ENCODE results near the gene CLDN19.
"Not testable (repeated sequence)": the region's sequence is repeated elsewhere in the genome, so short reads cannot be mapped to it uniquely, and the experiment has no call there.

Gene CLDN19

GRCh38 chr1:42757892-42758275, 17.8 kb upstream of the CLDN19 start:
- CTCF ChIA-PET = interaction anchor here (0.7 to 3.6 kb wide), 11 partner anchors 9 to 421 kb away, joined by 3 to 34 read pairs (median 5); partner anchors contain the start of genes C1orf50, CLDN19 and P3H1
- TF ChIP-seq, protein P1, sequence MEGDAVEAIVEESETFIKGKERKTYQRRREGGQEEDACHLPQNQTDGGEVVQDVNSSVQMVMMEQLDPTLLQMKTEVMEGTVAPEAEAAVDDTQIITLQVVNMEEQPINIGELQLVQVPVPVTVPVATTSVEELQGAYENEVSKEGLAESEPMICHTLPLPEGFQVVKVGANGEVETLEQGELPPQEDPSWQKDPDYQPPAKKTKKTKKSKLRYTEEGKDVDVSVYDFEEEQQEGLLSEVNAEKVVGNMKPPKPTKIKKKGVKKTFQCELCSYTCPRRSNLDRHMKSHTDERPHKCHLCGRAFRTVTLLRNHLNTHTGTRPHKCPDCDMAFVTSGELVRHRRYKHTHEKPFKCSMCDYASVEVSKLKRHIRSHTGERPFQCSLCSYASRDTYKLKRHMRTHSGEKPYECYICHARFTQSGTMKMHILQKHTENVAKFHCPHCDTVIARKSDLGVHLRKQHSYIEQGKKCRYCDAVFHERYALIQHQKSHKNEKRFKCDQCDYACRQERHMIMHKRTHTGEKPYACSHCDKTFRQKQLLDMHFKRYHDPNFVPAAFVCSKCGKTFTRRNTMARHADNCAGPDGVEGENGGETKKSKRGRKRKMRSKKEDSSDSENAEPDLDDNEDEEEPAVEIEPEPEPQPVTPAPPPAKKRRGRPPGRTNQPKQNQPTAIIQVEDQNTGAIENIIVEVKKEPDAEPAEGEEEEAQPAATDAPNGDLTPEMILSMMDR (IDR thresholded peaks at IDR 0.05; ENCODE audit: insufficient read depth, low read length, missing control alignments) = no peak
- POLR2A ChIA-PET = no interaction called here

DNA sequence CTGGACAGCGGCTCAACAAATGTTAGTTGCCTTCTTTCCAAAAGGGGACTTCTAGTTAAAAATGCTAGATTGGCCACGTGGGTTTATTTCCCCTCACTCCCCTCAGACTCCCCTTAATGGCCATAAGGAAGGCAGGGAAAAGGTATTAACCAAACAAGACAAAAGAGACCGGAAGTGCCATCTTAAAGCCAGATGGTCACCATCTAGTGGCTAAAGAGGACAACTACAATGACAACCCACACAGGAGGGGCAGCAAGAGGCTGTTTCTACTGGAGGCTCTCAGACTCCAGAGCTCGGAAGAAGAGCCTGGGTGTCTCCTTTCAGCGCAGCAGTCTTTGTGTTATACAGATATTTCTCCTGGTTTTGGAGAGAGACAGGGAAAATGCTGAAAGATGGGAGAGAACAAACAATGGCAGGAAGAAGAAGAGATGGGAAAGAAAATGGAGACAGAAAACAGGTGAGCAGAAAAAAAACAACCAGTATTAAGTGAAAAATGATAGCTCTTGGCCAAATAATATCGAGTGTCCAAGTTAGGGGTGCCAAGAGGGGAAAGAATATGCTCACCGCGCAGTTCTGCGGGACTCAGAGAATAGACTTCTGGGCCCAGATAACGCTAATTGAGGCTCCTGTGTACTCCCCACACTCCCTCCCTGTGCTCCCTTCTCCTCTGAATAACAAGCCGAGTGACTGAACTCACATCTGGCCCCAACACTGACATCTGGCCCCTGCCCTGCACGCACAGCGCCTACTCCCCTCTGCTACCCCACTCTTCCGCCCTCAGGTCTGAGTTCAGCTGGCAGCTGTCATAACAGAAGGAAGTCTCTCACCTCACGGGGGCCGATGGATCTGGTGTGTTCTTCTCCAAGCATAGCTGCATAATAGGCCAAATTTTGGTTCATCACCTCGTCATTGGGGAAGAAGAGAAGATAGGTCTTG, 17.2 kb upstream of the CLDN19 start:
- CTCF ChIA-PET = interaction anchor here (0.7 to 3.6 kb wide), 16 partner anchors 10 to 420 kb away, joined by 3 to 34 read pairs (median 4); partner anchors contain the start of genes C1orf50, CLDN19 and P3H1
- POLR2A ChIA-PET = no interaction called here
- TF ChIP-seq, protein P1 (IDR thresholded peaks at IDR 0.05; ENCODE audit: insufficient read depth, low read length, missing control alignments) = peak; percentile 68
- no peak overlapping the region for H3K4me3 ChIP-seq (ENCODE audit: low read depth, low read length)
- DNase-seq (ENCODE audit: low read depth, low spot score) = no peak

More at GRCh38 chr1:42757892-42758275, 17.8 kb upstream of the CLDN19 start:
- DNase-seq (ENCODE audit: low read depth, low spot score) = no peak
- H3K4me3 ChIP-seq (ENCODE audit: low read depth, low read length) = no peak overlapping the region

DNA sequence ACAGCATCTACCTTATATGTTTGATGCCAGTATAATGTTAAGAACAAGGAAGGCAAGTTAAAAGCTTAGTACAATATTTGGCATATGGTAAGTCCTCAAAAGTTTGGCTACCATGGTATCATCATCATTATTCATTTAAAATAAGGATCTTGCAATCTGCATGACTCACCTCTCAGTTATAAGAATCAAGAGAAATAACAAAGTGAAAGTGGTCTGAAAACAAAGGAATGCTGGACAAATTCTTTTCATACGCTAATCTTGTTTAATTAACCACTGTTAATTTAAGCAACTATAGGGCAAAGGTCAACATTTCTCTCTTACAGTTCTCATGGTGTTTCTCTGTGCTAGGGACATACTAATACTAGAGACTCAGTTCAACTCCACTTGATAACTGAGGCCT, 13.0 kb upstream of the CLDN19 start:
- TF ChIP-seq, protein P1 (IDR thresholded peaks at IDR 0.05; ENCODE audit: insufficient read depth, low read length, missing control alignments) = no peak
- POLR2A ChIA-PET = interaction anchor here (1.1 to 1.4 kb wide), 2 partner anchors 10 to 13 kb away, joined by 3 to 4 read pairs; partner anchors contain the start of genes C1orf50 and P3H1
- H3K4me3 ChIP-seq (ENCODE audit: low read depth, low read length) = no peak overlapping the region
- DNase-seq (ENCODE audit: low read depth, low spot score) = no peak
- CTCF ChIA-PET = interaction anchor here (0.7 to 2.2 kb wide), 6 partner anchors 9 to 176 kb away, joined by 3 to 13 read pairs (median 5); partner anchors contain the start of gene P3H1

- DNase-seq (ENCODE audit: low read depth, low spot score) = no peak
- H3K4me3 ChIP-seq (ENCODE audit: low read depth, low read length) = no peak overlapping the region
- POLR2A ChIA-PET = interaction anchor here (1.1 to 1.4 kb wide), 2 partner anchors 11 to 14 kb away, joined by 3 to 4 read pairs; partner anchors contain the start of genes C1orf50 and P3H1
- TF ChIP-seq, protein P1 (IDR thresholded peaks at IDR 0.05; ENCODE audit: insufficient read depth, low read length, missing control alignments) = no peak
- CTCF ChIA-PET = interaction anchor here (1.1 to 1.8 kb wide), 5 partner anchors 12 to 175 kb away, joined by 3 to 13 read pairs (median 5); partner anchors contain the start of gene P3H1
Observed at GRCh38 chr1:42752284-42752683, 12.2 kb upstream of the CLDN19 start.

DNA sequence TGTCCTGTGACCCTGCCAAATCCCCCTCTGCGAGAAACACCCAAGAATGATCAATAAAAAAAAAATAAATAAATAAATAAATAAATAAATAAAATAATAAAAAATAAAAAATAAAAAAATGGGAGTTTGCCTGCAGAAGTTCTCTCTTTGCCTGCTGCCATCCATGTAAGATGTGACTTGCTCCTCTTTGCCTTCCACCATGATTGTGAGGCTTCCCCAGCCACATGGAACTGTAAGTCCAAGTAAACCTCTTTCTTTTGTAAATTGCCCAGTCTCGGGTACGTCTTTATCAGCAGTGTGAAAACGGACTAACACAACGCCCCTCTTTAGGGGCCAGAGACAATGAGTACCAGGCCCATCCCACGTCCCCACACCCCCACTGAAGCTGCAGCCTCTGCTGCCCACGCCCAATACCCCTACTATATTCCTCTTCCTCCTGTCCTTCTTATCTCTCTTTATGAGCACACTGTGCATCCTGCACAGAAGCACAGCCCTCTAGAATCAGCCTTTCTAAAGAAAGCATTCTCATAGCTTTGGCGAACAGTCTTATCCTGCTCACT, 11.6 kb upstream of the CLDN19 start:
- POLR2A ChIA-PET; DNase-seq (ENCODE audit: low read depth, low spot score); H3K4me3 ChIP-seq (ENCODE audit: low read depth, low read length): not testable (repeated sequence)
- CTCF ChIA-PET = interaction anchor here (1.1 to 1.8 kb wide), 5 partner anchors 13 to 174 kb away, joined by 3 to 13 read pairs (median 5); partner anchors contain the start of gene P3H1

- TF ChIP-seq, protein P1 (IDR thresholded peaks at IDR 0.05; ENCODE audit: insufficient read depth, low read length, missing control alignments) = no peak
- no peak for DNase-seq (ENCODE audit: low read depth, low spot score)
- ChIA-PET POLR2A (no interaction called here), CTCF (interaction anchor here (1.5 kb wide), 1 partner anchor 170 kb away, joined by 5 read pairs; no protein-coding TSS in a partner anchor)
- H3K4me3 ChIP-seq (ENCODE audit: low read depth, low read length) = no peak overlapping the region
Observed at GRCh38 chr1:42750041-42750440, 10.0 kb upstream of the CLDN19 start.
